GM18508 (cell line): ENCODE measurements around the gene SCML2.
"Not testable (repeated sequence)": the region's sequence is repeated elsewhere in the genome, so short reads cannot be mapped to it uniquely, and the experiment has no call there.

Experiments
- ATAC-seq: cut with Tn5 transposase; IDR thresholded peaks from one replicate; pipeline ENCODE4 v1.9.1; 2021; ENCODE audit warnings: moderate number of reproducible peaks; ENCODE audit not compliant: insufficient read depth, unreplicated experiment

SCML2 gene

DNA sequence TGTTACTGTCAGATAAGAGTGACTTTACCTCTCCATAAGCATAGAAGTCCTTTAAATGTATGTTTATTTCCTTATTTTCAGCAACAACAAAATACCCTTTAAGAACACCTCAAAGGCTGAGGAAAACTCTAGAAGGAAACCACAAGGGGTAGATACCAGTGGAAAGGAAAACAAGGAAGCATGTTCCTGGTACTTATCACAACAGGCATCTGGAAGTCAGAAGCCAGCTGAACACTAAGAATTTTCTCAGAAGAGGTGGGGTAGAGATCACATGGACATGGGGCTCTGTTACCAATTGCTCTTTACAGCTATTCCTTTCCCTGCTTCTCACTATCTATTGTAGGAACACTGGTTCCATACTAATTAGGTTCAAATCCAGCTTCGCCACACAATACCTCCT lies 82.3 kb downstream of the SCML2 start:
- no peak for ATAC-seq

GRCh38 chrX:18271725-18272124 lies 82.8 kb downstream of the SCML2 start:
- no peak for ATAC-seq

GRCh38 chrX:18271309-18271708 lies 83.2 kb downstream of the SCML2 start:
- ATAC-seq, result no peak

DNA sequence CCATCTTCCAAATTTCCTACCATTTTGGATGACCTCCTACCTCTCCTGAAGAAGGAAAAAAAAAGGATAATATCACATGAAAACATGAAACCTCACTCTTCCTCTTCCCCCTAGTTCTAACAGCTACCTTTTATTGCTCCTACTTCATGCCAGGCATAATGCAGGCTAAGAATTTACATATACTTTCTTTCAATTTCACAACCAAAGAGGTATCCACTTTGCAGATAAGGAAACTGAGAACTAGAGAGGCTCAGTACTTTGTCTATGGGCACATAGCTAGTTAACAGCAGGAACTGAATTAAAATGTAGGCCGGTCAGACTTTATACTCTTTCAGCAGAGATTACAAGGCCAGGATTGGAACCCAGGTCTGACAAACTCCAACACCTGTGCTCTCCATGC lies 99.4 kb downstream of the SCML2 start:
- ATAC-seq, result no peak

DNA sequence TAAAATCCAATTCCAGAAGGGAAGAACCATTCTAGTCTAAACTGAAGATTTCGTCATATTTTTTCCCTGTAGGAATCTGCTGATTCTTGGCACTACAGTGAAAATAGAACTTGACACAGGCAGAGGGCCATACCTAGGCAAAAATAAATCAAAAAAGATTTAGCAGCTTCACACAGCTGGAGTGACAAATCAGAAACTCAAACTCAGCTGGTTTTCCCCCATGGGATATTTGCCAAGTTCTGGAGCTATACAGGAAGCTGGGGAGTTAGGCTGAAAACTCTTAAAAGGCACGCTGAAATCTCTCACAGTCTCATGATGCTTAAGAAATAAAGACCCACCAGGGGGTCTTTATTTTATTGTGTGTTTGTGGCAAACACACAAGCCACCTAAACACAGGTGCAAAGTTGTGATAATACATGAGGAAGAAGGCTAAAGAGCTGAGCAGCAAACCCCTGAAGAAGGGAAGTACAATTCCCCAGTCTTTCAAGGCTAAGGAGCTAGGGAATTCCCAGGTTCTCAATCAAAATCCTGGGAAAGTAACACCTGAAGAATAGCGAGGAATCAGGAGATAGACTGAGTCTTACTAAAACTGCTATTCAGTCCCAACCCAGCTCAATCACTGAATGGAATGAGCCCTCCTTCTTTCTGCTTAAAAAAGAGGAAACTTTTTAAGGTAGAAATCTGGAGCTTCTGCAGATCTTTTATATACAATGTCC lies 101.7 kb downstream of the SCML2 start:
- no peak for ATAC-seq

GRCh38 chrX:18229646-18230045 lies 124.8 kb downstream of the SCML2 start:
- ATAC-seq, result not testable (repeated sequence)

DNA sequence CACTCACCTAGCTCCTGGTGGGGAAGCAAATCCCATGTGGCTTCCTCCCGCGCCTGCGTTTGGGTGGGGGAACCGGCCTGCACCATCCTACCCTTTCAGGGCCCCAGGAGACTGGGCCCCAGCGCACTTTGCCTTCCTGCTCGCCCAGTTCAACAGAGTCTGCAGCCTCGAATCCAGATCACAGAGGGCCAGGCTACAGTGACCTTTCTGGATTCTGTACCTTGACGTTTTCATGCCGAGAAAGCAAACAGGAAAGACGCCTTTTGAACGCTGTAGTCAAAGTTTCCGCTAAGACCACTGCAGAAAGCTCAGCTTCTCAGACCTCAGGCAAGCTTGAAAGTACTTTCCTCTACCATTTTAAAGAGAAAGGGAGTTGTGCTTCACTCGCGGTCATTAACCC lies 126.4 kb downstream of the SCML2 start:
- ATAC-seq, result no peak

- ATAC-seq, result no peak
Measured at GRCh38 chrX:18227458-18227857, 127.0 kb downstream of the SCML2 start.

DNA sequence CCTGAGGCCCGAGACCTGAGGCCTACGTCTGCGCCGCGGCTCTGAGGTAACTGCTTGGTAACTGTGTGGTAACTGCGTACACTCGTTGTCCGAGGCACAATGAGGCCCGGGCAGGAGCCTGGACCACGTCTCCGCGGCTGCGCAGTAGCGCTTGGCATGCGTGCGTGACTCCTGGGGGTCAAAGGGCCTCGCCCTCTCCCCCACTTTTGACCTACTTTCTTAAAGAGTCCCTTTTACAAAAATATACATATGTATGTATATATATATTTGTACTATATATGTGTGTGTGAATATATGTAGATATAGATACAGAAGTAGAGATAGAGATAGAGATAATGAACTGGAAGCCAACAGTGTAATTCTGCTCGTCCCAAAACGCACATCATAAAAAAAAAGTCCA lies 133.7 kb downstream of the SCML2 start, which contains the start of gene BEND2:
Gene BEND2 (minus strand): TSS at position 101 of the 400 bp plus-strand sequence. CDS start 136 bp downstream, outside the sequence.
- ATAC-seq, result no peak

GRCh38 chrX:18210470-18210869 lies 144.0 kb downstream of the SCML2 start:
- ATAC-seq, result no peak

DNA sequence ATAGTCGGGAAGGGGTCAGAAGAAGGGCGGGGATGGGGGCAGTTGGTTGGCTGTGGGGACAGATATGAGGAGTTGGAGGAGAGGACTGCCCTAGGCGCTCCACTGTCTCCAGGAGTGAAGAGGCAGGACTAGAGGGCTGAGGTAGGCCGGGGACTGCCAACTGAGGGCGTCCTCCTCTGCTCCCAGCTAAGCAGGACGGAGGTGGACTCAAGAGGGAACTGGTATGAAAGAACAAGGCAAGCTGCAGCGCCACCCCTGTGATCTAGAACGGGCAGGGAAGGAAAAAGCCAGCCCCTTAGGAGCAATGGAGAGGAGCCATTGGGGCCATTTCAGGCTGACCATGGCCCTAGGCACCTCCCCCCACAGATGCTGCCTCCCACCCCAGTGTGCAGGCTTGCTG lies 147.8 kb downstream of the SCML2 start:
- ATAC-seq, result no peak

GRCh38 chrX:18203631-18204030 lies 150.9 kb downstream of the SCML2 start:
- no peak for ATAC-seq

DNA sequence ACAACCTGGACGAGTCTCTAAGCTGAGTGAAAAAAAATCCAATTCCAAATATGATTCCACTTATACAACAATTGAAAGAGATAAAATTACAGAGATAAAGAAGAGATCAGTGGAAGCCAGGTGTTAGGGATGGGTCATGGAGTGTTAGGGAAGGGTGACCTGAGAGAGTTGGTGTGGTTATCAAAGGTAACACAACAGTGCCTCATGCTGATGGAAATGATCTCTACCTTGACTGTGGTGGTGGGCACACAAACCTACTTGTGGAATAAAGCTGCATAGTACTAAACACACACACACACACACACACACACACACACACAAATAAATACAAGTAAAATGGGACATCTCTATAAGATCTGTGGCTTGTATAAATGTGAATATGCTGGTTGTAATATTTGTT lies 159.8 kb downstream of the SCML2 start:
- no peak for ATAC-seq
